K562 (cell line): Measurements from ENCODE around the gene ZNF467. TPM values are rescaled to one million over a fixed set of nuclear protein-coding genes. Genes with fewer than 3 reads are reported as not detected.

ENCODE experiments used
- WHSC1 ChIP-seq: IDR thresholded peaks from one replicate; pipeline ENCODE4 v1.6.1; 2012; ENCODE audit warnings: low read length, control low read depth, inconsistent platforms
- ZNF407 ChIP-seq: fragments of 450-650 bp; IDR thresholded peaks from 2 replicates; pipeline ENCODE4 v1.6.1; 2016; ENCODE audit warnings: low read depth
- ZNF644 ChIP-seq: fragments of 200-800 bp; sonication (Bioruptor generic); IDR thresholded peaks from 2 replicates; pipeline ENCODE4 v1.6.1; 2016; ENCODE audit warnings: low read depth, missing genetic modification characterization, missing compliant biosample characterization
- polyA plus RNA-seq, 8 experiments: library from polyadenylated mRNA; depleted of rRNA in 4 of 8; stranded (reverse) in 5 of 8; unstranded in 3 of 8; fragments of >200 nt; fragmentation: Nextera tagmentation in 2 of 8; fragmentation: Illumina TruSeq in 1 of 8; extraction: Ambion mirVana in 2 of 8; extraction: Trizol in 1 of 8; gene quantifications; 2 replicates each; pipeline versions ENCODE4 v1.2.1 to v1.2.3, GENCODE V29; 2011 to 2014; ENCODE audit warnings: inconsistent platforms in 1 of 8, missing spikeins in 1 of 8
- total RNA-seq, 7 experiments: library from RNA; depleted of rRNA in 6 of 7; stranded (reverse); fragments of >200 nt in 6 of 7; fragmentation: Illumina TruSeq in 2 of 7; extraction: Trizol in 2 of 7; gene quantifications; 2 replicates each; pipeline versions ENCODE4 v1.2.1 to v1.2.3, GENCODE V29; 2011 to 2021; ENCODE audit warnings: low replicate concordance in 1 of 7
- TF ChIP-seq, protein P1 (sequence below): sonication (generic); formaldehyde crosslinking; IDR thresholded peaks from 2 replicates; pipeline ENCODE4 v1.8.1; 2023; ENCODE audit warnings: missing genetic modification reagents, mild to moderate bottlenecking, borderline replicate concordance
- TF ChIP-seq, protein P2 (sequence below), 3 experiments: fragments of 200-800 bp in 1 of 3; sonication (Bioruptor generic) in 1 of 3; sonication (generic) in 1 of 3; formaldehyde crosslinking in 1 of 3; IDR thresholded peaks; 2 replicates each; pipeline versions ENCODE4 v1.6.1 to v1.8.0; 2016 to 2022; ENCODE audit warnings: mild to moderate bottlenecking in 2 of 3, missing compliant biosample characterization in 2 of 3, missing genetic modification characterization in 2 of 3, missing genetic modification reagents in 1 of 3

ZNF467 gene
- total and polyA plus RNA-seq, 9 of the 15 experiments (the other 6 are each of a cell fraction or from before 2014, with no cell fraction given) = 0.32 to 14.2 (median 1.7) TPM

DNA sequence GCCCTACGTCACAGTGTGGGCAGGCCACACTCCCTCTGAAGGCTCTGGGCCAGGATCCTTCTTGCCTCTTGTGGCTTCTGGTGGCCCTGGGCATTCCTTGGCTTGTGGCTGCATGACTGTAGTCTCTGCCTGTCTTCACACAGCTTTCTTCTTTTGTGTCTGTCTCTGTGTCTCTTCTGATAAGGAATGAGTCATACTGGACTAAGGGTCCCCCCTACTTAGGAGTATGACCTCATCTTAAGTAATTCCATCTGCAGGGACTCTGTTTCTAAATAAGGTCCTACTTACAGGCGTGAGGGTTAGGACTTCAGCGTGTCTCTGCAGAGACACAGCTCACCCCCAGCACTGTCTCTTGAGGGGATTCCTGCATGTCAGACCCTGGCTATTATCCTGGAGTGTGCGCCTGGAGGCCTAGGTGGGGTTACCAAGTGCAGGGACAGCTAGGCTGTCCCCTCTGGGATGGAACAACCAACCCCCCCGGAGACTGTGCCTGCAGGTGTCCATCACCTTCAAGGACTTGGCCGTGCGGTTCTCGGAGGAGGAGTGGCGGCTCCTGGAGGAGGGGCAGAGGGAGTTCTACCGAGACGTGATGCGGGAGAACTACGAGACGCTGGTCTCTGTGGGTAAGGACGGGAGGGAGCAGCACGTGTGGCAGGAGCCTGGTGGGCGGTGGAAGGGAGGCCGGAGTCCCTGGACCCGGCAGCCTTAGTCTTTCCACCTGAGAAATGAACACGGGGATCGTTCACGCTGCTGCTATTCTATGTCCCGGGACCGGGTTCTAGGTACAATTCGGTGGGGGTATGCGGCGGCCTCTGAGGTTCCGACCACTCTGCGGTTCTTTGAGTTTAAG lies 54.1 kb downstream of the ZNF467 start (continued):
- peak; percentile 55; the same call in 1 of the 2 replicates for TF ChIP-seq ZNF407
- TF ChIP-seq, protein P1, sequence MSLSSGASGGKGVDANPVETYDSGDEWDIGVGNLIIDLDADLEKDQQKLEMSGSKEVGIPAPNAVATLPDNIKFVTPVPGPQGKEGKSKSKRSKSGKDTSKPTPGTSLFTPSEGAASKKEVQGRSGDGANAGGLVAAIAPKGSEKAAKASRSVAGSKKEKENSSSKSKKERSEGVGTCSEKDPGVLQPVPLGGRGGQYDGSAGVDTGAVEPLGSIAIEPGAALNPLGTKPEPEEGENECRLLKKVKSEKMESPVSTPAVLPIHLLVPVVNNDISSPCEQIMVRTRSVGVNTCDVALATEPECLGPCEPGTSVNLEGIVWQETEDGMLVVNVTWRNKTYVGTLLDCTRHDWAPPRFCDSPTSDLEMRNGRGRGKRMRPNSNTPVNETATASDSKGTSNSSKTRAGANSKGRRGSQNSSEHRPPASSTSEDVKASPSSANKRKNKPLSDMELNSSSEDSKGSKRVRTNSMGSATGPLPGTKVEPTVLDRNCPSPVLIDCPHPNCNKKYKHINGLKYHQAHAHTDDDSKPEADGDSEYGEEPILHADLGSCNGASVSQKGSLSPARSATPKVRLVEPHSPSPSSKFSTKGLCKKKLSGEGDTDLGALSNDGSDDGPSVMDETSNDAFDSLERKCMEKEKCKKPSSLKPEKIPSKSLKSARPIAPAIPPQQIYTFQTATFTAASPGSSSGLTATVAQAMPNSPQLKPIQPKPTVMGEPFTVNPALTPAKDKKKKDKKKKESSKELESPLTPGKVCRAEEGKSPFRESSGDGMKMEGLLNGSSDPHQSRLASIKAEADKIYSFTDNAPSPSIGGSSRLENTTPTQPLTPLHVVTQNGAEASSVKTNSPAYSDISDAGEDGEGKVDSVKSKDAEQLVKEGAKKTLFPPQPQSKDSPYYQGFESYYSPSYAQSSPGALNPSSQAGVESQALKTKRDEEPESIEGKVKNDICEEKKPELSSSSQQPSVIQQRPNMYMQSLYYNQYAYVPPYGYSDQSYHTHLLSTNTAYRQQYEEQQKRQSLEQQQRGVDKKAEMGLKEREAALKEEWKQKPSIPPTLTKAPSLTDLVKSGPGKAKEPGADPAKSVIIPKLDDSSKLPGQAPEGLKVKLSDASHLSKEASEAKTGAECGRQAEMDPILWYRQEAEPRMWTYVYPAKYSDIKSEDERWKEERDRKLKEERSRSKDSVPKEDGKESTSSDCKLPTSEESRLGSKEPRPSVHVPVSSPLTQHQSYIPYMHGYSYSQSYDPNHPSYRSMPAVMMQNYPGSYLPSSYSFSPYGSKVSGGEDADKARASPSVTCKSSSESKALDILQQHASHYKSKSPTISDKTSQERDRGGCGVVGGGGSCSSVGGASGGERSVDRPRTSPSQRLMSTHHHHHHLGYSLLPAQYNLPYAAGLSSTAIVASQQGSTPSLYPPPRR (CRISPR knock-in tag) = peak; percentile 72; the same call in 1 of the 2 replicates
- TF ChIP-seq, protein P2, sequence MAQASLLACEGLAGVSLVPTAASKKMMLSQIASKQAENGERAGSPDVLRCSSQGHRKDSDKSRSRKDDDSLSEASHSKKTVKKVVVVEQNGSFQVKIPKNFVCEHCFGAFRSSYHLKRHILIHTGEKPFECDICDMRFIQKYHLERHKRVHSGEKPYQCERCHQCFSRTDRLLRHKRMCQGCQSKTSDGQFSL (CRISPR knock-in tag; IDR thresholded peaks at IDR 0.05) = peak; percentile 80; the same call in 1 of the 2 replicates
- TF ChIP-seq, protein P2 (tag; IDR thresholded peaks at IDR 0.05) = peak in 1 of 2 experiments; percentile 26; a peak in 1 of 4 replicates
- TF ChIP-seq WHSC1 = peak; percentile 74
- TF ChIP-seq ZNF644 (tag) = no peak; the same call in 1 of the 2 replicates
